HepG2 (cell line): ENCODE results near the gene SPRED2. TPM values are rescaled to one million over a fixed set of nuclear protein-coding genes. Genes with fewer than 3 reads are reported as not detected.
A peak's percentile ranks its signal among the peaks of the same experiment; 100 is the strongest.

Experiments used
- ATAC-seq: fragments of 200-7000 bp; cut with Tn5 transposase; 3 replicates; pipeline ENCODE4 v1.9.1; 2020; ENCODE audit warnings: mild to moderate bottlenecking, moderate library complexity
- BruUV-seq: library from RNA; stranded (reverse); fragments of 400-500 nt; replicated peaks from 2 replicates; lab custom pipeline; 2021; lab: Mats Ljungman, UMichigan
- CTCF ChIA-PET: fragments of 300-600 bp; formaldehyde crosslinking; extraction: SDS; loops from one replicate; lab custom pipeline; 2021; ENCODE audit warnings: low total read pairs, inconsistent platforms, low intra/inter-chr PET ratio; lab: Yijun Ruan, JAX
- POLR2A ChIA-PET: fragments of 350-600 bp; sonication (Branson Sonifier 250); formaldehyde crosslinking; loops from one replicate; lab custom pipeline; 2020; ENCODE audit warnings: antibody characterized with exemption, inconsistent platforms; lab: Yijun Ruan, JAX
- DNase-seq: peaks from one replicate; pipeline ENCODE4 v3.0.0-alpha.2; 2015; ENCODE audit warnings: low spot score
- FAIRE-seq: peaks from 3 replicates; lab custom pipeline; 2011; peaks lifted over from hg19 to GRCh38; lab: Jason Lieb, UNC
- H2AFZ ChIP-seq: one replicate; pipeline ENCODE4 v1.6.1; 2011; ENCODE audit warnings: low read length, inconsistent platforms
- H3K27ac ChIP-seq: fragments of 300-600 bp; 3 replicates; pipeline ENCODE4 v1.8.0; 2011; ENCODE audit warnings: mixed run types, mild to moderate bottlenecking, mixed read lengths, low read length, inconsistent platforms; ENCODE audit not compliant: insufficient read depth; ENCODE audit errors: extremely low read length
- H3K27me3 ChIP-seq, 2 experiments: fragments of 200-600 bp in 1 of 2; 2 replicates in 1 of 2; 3 replicates in 1 of 2; pipeline versions ENCODE4 v1.6.0 to v1.8.0; 2011; ENCODE audit warnings: low read length in 2 of 2, mild to moderate bottlenecking in 2 of 2, moderate library complexity in 2 of 2, inconsistent platforms in 1 of 2; ENCODE audit not compliant: insufficient read depth in 2 of 2, control insufficient read depth in 1 of 2
- H3K36me3 ChIP-seq, 2 experiments: fragments of 200-600 bp in 1 of 2; replicated peaks in 1 of 2; 2 replicates in 1 of 2; 3 replicates in 1 of 2; pipeline versions ENCODE4 v1.5.1 to v1.8.0; 2011; ENCODE audit warnings: low read length in 2 of 2, inconsistent platforms in 1 of 2; ENCODE audit not compliant: insufficient read depth in 2 of 2, control insufficient read depth in 1 of 2
- H3K4me1 ChIP-seq: 2 replicates; pipeline ENCODE4 v1.5.1; 2012; ENCODE audit warnings: low read length, inconsistent platforms; ENCODE audit not compliant: insufficient read depth
- H3K4me2 ChIP-seq: 2 replicates; pipeline ENCODE4 v1.6.0; 2011; ENCODE audit warnings: low read depth, low read length, inconsistent platforms
- H3K4me3 ChIP-seq, 3 experiments: fragments of 200-600 bp in 1 of 3; sonication (generic), shearing (Covaris generic) in 1 of 3; replicated peaks in 1 of 3; 2 replicates each; pipeline ENCODE4 v1.5.1; 2011 to 2016; ENCODE audit warnings: low read length in 3 of 3, inconsistent platforms in 2 of 3, low read depth in 2 of 3, mild to moderate bottlenecking in 2 of 3, control low read depth in 1 of 3, mixed read lengths in 1 of 3; ENCODE audit not compliant: insufficient read depth in 1 of 3
- H3K79me2 ChIP-seq: one replicate; pipeline ENCODE4 v1.6.1; 2011; ENCODE audit warnings: low read length, inconsistent platforms; ENCODE audit not compliant: insufficient read depth
- H3K9ac ChIP-seq: 2 replicates; pipeline ENCODE4 v1.6.0; 2011; ENCODE audit warnings: mild to moderate bottlenecking, low read depth, low read length, inconsistent platforms; ENCODE audit not compliant: insufficient read depth
- H3K9me3 ChIP-seq: 2 replicates; pipeline ENCODE4 v1.5.1; 2012; ENCODE audit warnings: mild to moderate bottlenecking, low read length
- H4K20me1 ChIP-seq: 2 replicates; pipeline ENCODE4 v1.6.0; 2011; ENCODE audit warnings: inconsistent platforms, mild to moderate bottlenecking, low read length, moderate library complexity; ENCODE audit not compliant: insufficient read depth
- CENPT ChIP-seq: sonication (generic); formaldehyde crosslinking; IDR thresholded peaks from 2 replicates; pipeline ENCODE4 v1.8.0; 2022; ENCODE audit warnings: low read depth, mild to moderate bottlenecking, moderate library complexity, missing genetic modification reagents
- EHMT2 ChIP-seq: fragments of 200-600 bp; sonication (generic); IDR thresholded peaks from 2 replicates; pipeline ENCODE4 v1.7.0; 2017; ENCODE audit warnings: antibody characterized with exemption, low read depth, low read length, borderline replicate concordance
- HDAC2 ChIP-seq: sonication (generic); formaldehyde crosslinking; IDR thresholded peaks from 2 replicates; pipeline ENCODE4 v1.4.0; 2020; ENCODE audit warnings: missing genetic modification reagents
- HNRNPLL ChIP-seq: fragments of 200-400 bp; formaldehyde crosslinking; IDR thresholded peaks from 2 replicates; pipeline ENCODE4 v1.6.1; 2017; ENCODE audit warnings: mild to moderate bottlenecking, low read depth, low read length; ENCODE audit not compliant: poor library complexity, severe bottlenecking
- MBNL3 ChIP-seq: fragments of 250-450 bp; sonication (Bioruptor Pico); conservative IDR thresholded peaks from 2 replicates; pipeline ENCODE4 v1.8.0; 2022; ENCODE audit warnings: mild to moderate bottlenecking, inconsistent platforms
- RARA ChIP-seq: IDR thresholded peaks from 2 replicates; pipeline ENCODE4 v1.6.1; 2016; ENCODE audit warnings: missing genetic modification reagents, missing compliant biosample characterization
- RFX1 ChIP-seq: fragments of 450-650 bp; IDR thresholded peaks from 2 replicates; pipeline ENCODE4 v1.6.1; 2017
- SAP130 ChIP-seq: IDR thresholded peaks from 2 replicates; pipeline ENCODE4 v1.6.1; 2016; ENCODE audit warnings: low read depth
- SIN3A ChIP-seq: IDR thresholded peaks from 2 replicates; pipeline ENCODE4 v1.6.1; 2011; ENCODE audit warnings: low read depth, mild to moderate bottlenecking, control low read depth, low read length, borderline replicate concordance
- ZNF546 ChIP-seq: sonication (generic); formaldehyde crosslinking; conservative IDR thresholded peaks from 2 replicates; pipeline ENCODE4 v1.8.1; 2023; ENCODE audit warnings: mild to moderate bottlenecking, missing genetic modification reagents
- ZNF644 ChIP-seq: IDR thresholded peaks from 2 replicates; pipeline ENCODE4 v1.6.1; 2016; ENCODE audit warnings: low read depth
- WGBS: methylation state at CpG from one replicate; pipeline ENCODE4 v1.1.6; 2017; ENCODE audit warnings: low lambda C conversion rate; 5-methylcytosine and 5-hydroxymethylcytosine counted together
- in situ Hi-C: cut with HindIII; loops from 2 replicates; pipeline ENCODE4 v1.10.0; 2017; ENCODE audit warnings: low pct_unique_long_range_greater_than_20kb; ENCODE audit not compliant: extremely low pct_ligation_motif_present
- intact Hi-C: fragments of 100-400 bp; cut with micrococcal nuclease; formaldehyde crosslinking; loops from one replicate; pipeline ENCODE4 v1.10.0; 2022; ENCODE audit not compliant: unreplicated experiment
- polyA plus RNA-seq, 8 experiments: library from polyadenylated mRNA; depleted of rRNA in 3 of 8; stranded (reverse) in 7 of 8; unstranded in 1 of 8; fragments of >200 nt; fragmentation: Illumina TruSeq in 4 of 8; extraction: Trizol in 4 of 8; gene quantifications; 2 replicates each; pipeline versions ENCODE4 v1.2.1 to v1.2.3, GENCODE V29; 2011 to 2016; ENCODE audit warnings: low read depth in 4 of 8, missing spikeins in 1 of 8, mixed read lengths in 1 of 8; ENCODE audit not compliant: insufficient read depth in 1 of 8
- total RNA-seq, 5 experiments: library from RNA; depleted of rRNA; stranded (reverse); fragments of >200 nt; fragmentation: Illumina TruSeq; extraction: Trizol; gene quantifications; 2 replicates each; pipeline ENCODE4 v1.2.3, GENCODE V29; 2016; ENCODE audit warnings: low read depth in 1 of 5
- TF ChIP-seq, protein P1 (sequence below): IDR thresholded peaks from 2 replicates; pipeline ENCODE4 v1.6.1; 2016; ENCODE audit warnings: low read depth, missing genetic modification reagents, missing compliant biosample characterization
- TF ChIP-seq, protein P2 (sequence below): sonication (generic); formaldehyde crosslinking; IDR thresholded peaks from 2 replicates; pipeline ENCODE4 v1.4.0; 2020; ENCODE audit warnings: mild to moderate bottlenecking, low read depth, missing genetic modification reagents
- TF ChIP-seq, protein P3 (sequence below): IDR thresholded peaks from 2 replicates; pipeline ENCODE4 v1.6.1; 2016; ENCODE audit warnings: missing compliant biosample characterization, missing genetic modification reagents, borderline replicate concordance

The SPRED2 gene
- total and polyA plus RNA-seq, 2 of the 13 experiments (the other 11 are each of a cell fraction or from before 2014, with no cell fraction given): 13.0 to 37.0 TPM

DNA sequence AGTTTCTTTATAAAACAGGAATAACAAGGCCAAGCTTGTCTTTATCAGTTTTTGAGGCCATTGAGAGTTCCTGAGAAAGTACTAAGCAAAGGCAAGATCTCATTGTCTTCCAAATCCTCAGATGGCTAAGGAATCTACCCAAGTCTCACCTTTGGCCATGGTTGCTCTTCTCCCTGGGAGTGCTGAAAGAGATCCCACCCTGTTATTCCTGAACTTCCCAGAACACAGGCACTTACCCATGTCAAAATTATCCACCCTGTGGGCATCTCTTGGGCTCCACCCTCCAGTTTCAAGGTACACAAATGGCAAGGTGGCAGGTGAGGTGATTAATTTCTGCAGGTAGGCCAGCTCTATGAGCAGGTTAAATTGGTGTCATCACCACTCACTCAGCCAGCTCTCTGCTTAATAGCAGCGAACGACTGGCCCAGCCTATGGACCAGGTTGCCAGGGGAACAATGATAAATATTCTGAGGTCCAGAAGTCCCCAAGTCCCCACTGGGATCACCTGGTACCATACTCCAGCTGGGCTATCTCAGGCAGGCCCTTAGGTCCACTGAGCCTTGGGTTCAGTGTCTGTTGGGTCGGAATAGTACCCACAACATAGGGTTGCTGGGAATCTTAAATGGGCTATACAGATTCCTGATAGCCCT, 2.3 kb upstream of the SPRED2 start:
- FAIRE-seq (no peak), ATAC-seq (peak; percentile 2), DNase-seq (peak; percentile 30)
- Histone ChIP-seq H3K27ac (peak overlapping the region; percentile 97), H3K9me3 (no peaks in the 10 kb centered on the region), H2AFZ (peak overlapping the region; percentile 2), H3K4me1 (peaks cover 54% of the 10 kb centered on the region), H3K4me2 (peak overlapping the region; percentile 96), H3K79me2 (peaks cover 32% of the 10 kb centered on the region), H3K4me3 (peak overlapping the region; percentile 63 to 82 (median 80)), H3K9ac (peak overlapping the region; percentile 90; the same call in 1 of the 2 replicates), H4K20me1 (peaks cover 9% of the 10 kb centered on the region), H3K36me3 (no peaks in the 10 kb centered on the region), H3K27me3 (no peaks in the 10 kb centered on the region; a peak in 1 of 5 replicates)
- no TSS peak for BruUV-seq
- intact Hi-C loops: loop anchor here (1.0 kb wide), 1 partner anchor 306 kb away; no protein-coding TSS in a partner anchor
- in situ Hi-C loops: loop anchor here (5.0 to 10.0 kb wide), 2 partner anchors 52 to 120 kb away; no protein-coding TSS in a partner anchor
- WGBS: 0% methylated on average over 3 of the region's 3 CpGs
- CTCF ChIA-PET: no interaction called here
- POLR2A ChIA-PET: interaction anchor here (1.1 to 5.5 kb wide), 11 partner anchors 8 to 379 kb away, joined by 3 to 66 read pairs (median 14); partner anchors contain the start of genes ACTR2, CEP68 and RAB1A
- TF ChIP-seq ZNF644 (CRISPR knock-in tag) (0 out of 2 replicates have a peak, but pooled peaks have one; percentile 4), HDAC2 (CRISPR knock-in tag) (0 out of 2 replicates have a peak, but pooled peaks have one; percentile 4), CENPT (CRISPR knock-in tag) (no peak), SIN3A (peak; percentile 26; the same call in 1 of the 2 replicates), HNRNPLL (no peak), RFX1 (peak; percentile 74), RARA (CRISPR knock-in tag) (no peak), EHMT2 (0 out of 2 replicates have a peak, but pooled peaks have one; percentile 41), ZNF546 (CRISPR knock-in tag) (no peak), SAP130 (CRISPR knock-in tag) (0 out of 2 replicates have a peak, but pooled peaks have one; percentile 24), MBNL3 (no peak)
- TF ChIP-seq, protein P1, sequence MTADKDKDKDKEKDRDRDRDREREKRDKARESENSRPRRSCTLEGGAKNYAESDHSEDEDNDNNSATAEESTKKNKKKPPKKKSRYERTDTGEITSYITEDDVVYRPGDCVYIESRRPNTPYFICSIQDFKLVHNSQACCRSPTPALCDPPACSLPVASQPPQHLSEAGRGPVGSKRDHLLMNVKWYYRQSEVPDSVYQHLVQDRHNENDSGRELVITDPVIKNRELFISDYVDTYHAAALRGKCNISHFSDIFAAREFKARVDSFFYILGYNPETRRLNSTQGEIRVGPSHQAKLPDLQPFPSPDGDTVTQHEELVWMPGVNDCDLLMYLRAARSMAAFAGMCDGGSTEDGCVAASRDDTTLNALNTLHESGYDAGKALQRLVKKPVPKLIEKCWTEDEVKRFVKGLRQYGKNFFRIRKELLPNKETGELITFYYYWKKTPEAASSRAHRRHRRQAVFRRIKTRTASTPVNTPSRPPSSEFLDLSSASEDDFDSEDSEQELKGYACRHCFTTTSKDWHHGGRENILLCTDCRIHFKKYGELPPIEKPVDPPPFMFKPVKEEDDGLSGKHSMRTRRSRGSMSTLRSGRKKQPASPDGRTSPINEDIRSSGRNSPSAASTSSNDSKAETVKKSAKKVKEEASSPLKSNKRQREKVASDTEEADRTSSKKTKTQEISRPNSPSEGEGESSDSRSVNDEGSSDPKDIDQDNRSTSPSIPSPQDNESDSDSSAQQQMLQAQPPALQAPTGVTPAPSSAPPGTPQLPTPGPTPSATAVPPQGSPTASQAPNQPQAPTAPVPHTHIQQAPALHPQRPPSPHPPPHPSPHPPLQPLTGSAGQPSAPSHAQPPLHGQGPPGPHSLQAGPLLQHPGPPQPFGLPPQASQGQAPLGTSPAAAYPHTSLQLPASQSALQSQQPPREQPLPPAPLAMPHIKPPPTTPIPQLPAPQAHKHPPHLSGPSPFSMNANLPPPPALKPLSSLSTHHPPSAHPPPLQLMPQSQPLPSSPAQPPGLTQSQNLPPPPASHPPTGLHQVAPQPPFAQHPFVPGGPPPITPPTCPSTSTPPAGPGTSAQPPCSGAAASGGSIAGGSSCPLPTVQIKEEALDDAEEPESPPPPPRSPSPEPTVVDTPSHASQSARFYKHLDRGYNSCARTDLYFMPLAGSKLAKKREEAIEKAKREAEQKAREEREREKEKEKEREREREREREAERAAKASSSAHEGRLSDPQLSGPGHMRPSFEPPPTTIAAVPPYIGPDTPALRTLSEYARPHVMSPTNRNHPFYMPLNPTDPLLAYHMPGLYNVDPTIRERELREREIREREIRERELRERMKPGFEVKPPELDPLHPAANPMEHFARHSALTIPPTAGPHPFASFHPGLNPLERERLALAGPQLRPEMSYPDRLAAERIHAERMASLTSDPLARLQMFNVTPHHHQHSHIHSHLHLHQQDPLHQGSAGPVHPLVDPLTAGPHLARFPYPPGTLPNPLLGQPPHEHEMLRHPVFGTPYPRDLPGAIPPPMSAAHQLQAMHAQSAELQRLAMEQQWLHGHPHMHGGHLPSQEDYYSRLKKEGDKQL (CRISPR knock-in tag): no peak
- TF ChIP-seq, protein P2, sequence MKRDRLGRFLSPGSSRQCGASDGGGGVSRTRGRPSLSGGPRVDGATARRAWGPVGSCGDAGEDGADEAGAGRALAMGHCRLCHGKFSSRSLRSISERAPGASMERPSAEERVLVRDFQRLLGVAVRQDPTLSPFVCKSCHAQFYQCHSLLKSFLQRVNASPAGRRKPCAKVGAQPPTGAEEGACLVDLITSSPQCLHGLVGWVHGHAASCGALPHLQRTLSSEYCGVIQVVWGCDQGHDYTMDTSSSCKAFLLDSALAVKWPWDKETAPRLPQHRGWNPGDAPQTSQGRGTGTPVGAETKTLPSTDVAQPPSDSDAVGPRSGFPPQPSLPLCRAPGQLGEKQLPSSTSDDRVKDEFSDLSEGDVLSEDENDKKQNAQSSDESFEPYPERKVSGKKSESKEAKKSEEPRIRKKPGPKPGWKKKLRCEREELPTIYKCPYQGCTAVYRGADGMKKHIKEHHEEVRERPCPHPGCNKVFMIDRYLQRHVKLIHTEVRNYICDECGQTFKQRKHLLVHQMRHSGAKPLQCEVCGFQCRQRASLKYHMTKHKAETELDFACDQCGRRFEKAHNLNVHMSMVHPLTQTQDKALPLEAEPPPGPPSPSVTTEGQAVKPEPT (CRISPR knock-in tag): no peak
- TF ChIP-seq, protein P3, sequence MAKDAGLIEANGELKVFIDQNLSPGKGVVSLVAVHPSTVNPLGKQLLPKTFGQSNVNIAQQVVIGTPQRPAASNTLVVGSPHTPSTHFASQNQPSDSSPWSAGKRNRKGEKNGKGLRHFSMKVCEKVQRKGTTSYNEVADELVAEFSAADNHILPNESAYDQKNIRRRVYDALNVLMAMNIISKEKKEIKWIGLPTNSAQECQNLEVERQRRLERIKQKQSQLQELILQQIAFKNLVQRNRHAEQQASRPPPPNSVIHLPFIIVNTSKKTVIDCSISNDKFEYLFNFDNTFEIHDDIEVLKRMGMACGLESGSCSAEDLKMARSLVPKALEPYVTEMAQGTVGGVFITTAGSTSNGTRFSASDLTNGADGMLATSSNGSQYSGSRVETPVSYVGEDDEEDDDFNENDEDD (CRISPR knock-in tag): 0 out of 2 replicates have a peak, but pooled peaks have one; percentile 16
